NCI-H526 (cell line): Measurements from ENCODE around the gene ZFR2.
A peak's percentile ranks its signal among the peaks of the same experiment; 100 is the strongest.

ENCODE experiments used
- DNase-seq, 2 experiments: peaks; one replicate each; lab custom pipeline; 2025; lab: John Stamatoyannopoulos, UW

ZFR2 gene

GRCh38 chr19:3788996-3789778 is 79.7 kb downstream of the ZFR2 start:
- DNase-seq, result no peak

- DNase-seq, result peak in 1 of 2 experiments; percentile 15
These were observed 82.7 kb downstream of the ZFR2 start, which contains the start of gene MATK for GRCh38 chr19:3785938-3786824. Gene MATK, minus strand, starts transcription at chr19:3786381. Its CDS starts 1,246 bp downstream, at chr19:3785135.

- DNase-seq, result peak in 1 of 2 experiments; percentile 36
These were observed 83.3 kb downstream of the ZFR2 start for GRCh38 chr19:3785451-3785937.

- DNase-seq, result peak in 1 of 2 experiments; percentile 31
These were observed 84.0 kb downstream of the ZFR2 start for GRCh38 chr19:3784607-3785450.

- DNase-seq, result no peak
These were observed 84.9 kb downstream of the ZFR2 start for GRCh38 chr19:3783660-3784584.

- DNase-seq, result no peak
These were observed 85.9 kb downstream of the ZFR2 start for GRCh38 chr19:3782903-3783302.

- DNase-seq, result no peak
These were observed 86.5 kb downstream of the ZFR2 start for GRCh38 chr19:3782330-3782729.

- DNase-seq, result no peak
These were observed 87.2 kb downstream of the ZFR2 start for GRCh38 chr19:3781603-3782002.

GRCh38 chr19:3780786-3781304 is 88.0 kb downstream of the ZFR2 start:
- peak; percentile 82 to 89 for DNase-seq

- DNase-seq, result no peak
These were observed 89.7 kb downstream of the ZFR2 start for GRCh38 chr19:3778899-3779723.

GRCh38 chr19:3778104-3778867 is 90.6 kb downstream of the ZFR2 start:
- DNase-seq, result no peak

GRCh38 chr19:3776479-3777040 is 92.3 kb downstream of the ZFR2 start:
- no peak for DNase-seq

GRCh38 chr19:3775831-3776230 is 93.0 kb downstream of the ZFR2 start:
- no peak for DNase-seq

- DNase-seq, result no peak
These were observed 93.5 kb downstream of the ZFR2 start for GRCh38 chr19:3775374-3775711.

GRCh38 chr19:3774621-3775373 is 94.0 kb downstream of the ZFR2 start:
- DNase-seq, result no peak

GRCh38 chr19:3773814-3774515 is 94.9 kb downstream of the ZFR2 start:
- no peak for DNase-seq

GRCh38 chr19:3771906-3772455 is 96.9 kb downstream of the ZFR2 start, which contains the start of gene RAX2:
Gene RAX2, minus strand, starts transcription at chr19:3772228. Its CDS starts 486 bp downstream, at chr19:3771742.
- no peak for DNase-seq
